C4-2B (cell line): ENCODE measurements around the gene B4GALT1.

Experiments used
- H3K27ac ChIP-seq: fragments of 450-650 bp; 2 replicates; pipeline ENCODE4 v1.5.1; 2017
- CTCF ChIP-seq: fragments of 450-650 bp; conservative IDR thresholded peaks from 2 replicates; pipeline ENCODE4 v1.5.1; 2017; ENCODE audit warnings: mild to moderate bottlenecking
- ZFX ChIP-seq: fragments of 450-650 bp; IDR thresholded peaks from 2 replicates; pipeline ENCODE4 v1.6.1; 2017

Gene B4GALT1

GRCh38 chr9:33142535-33142934 lies 24.6 kb downstream of the B4GALT1 start:
- TF ChIP-seq CTCF (no peak), ZFX (no peak)
- no peak overlapping the region for H3K27ac ChIP-seq

GRCh38 chr9:33140401-33141360 lies 26.5 kb downstream of the B4GALT1 start:
- H3K27ac ChIP-seq, result no peak overlapping the region
- no peak for TF ChIP-seq CTCF
- TF ChIP-seq ZFX, result no peak

- no peak for TF ChIP-seq ZFX
- no peak for TF ChIP-seq CTCF
- no peak overlapping the region for H3K27ac ChIP-seq
Measured at GRCh38 chr9:33139421-33140228, 27.5 kb downstream of the B4GALT1 start.

- H3K27ac ChIP-seq, result no peak overlapping the region
- TF ChIP-seq CTCF, result no peak
Measured at GRCh38 chr9:33138768-33139167, 28.4 kb downstream of the B4GALT1 start.

GRCh38 chr9:33137781-33138264 lies 29.3 kb downstream of the B4GALT1 start:
- H3K27ac ChIP-seq, result no peak overlapping the region
- TF ChIP-seq ZFX, result no peak

- TF ChIP-seq ZFX, result no peak
- no peak for TF ChIP-seq CTCF
- no peak overlapping the region for H3K27ac ChIP-seq
Measured at GRCh38 chr9:33136721-33137670, 30.1 kb downstream of the B4GALT1 start.

- H3K27ac ChIP-seq, result no peak overlapping the region
Measured at GRCh38 chr9:33135470-33135958, 31.6 kb downstream of the B4GALT1 start.

More at GRCh38 chr9:33135470-33135958, 31.6 kb downstream of the B4GALT1 start:
- TF ChIP-seq CTCF (no peak), ZFX (no peak)
